Raji (cell line): ENCODE results near the gene ACTR6.

Source experiments
- POLR2A ChIP-seq: IDR thresholded peaks from 2 replicates; pipeline ENCODE4 v1.6.1; 2011; ENCODE audit warnings: low read depth, low read length, control low read depth; ENCODE audit not compliant: insufficient read depth

ACTR6 gene

DNA sequence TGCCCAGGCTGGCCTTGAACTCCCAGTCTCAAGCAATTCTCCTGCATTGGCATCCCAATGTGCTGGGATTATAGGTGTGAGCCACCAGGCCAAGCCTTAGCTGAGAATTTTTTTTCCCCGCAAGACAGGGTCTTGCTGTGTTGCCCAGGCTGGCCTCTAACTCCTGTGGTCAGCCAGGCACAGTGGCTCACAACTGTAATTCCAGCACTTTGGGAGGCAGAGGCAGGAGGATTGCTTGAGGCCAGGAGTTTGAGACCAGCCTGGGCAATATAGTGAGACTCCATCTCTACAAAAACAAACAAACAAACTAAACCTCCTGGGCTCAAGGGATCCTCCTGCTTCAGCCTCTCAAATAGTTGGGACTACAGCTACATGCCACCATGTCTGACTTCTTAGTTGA is 39.0 kb downstream of the ACTR6 start:
- TF ChIP-seq POLR2A, result no peak

DNA sequence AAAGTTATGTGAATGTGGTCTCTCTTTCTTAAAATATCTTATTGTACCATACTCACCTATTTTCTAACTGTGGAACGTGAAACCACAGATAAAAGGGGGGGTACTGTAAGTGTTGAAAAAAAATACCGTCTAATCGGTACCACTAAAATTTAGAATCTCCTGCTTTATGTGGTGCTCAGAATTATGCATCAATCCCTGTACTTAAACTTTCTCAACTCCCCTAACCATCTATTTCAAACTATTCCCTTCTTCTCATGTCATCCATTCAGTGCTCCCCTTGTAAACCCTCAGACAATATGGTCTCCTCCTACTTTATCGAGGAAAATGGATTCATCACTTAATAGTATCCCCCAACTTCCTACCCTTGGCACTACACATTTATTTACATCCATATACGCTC is 42.5 kb downstream of the ACTR6 start:
- no peak for TF ChIP-seq POLR2A

DNA sequence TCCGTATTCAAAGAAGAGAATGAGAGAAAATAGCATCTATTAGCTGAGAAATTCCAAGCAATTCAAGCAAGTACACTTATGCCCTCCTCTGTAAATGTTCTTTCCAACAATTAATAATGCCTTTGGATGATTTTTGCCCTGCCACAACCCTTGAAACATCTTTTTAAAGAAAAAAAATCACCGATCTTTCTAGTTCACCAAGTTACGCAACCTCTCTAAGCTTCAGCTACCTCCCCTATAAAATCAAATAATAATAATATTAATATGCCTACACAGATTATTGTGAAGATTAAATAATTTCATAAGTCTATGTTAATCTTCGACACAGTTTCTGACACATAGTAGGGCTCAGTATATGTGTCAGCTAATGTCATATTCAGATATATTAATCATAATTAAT is 47.1 kb downstream of the ACTR6 start:
- TF ChIP-seq POLR2A, result no peak

DNA sequence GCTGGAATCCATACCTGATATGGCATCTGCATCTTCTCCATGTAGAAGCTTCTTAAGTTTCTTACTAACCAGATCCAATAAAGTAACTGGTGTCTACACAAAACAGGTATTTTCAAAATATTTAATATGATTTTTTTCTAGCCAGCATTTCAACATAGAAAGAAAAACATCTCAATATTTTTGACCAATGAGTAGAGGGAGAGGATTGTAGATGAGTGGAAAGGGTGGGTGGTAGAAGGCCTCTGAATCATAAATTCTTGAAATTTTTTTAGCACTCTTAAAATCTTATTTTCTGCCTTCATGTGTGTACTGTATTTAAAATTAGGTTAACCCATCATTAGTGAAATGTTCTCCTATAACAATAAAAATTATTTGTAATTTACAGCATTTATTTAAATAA is 48.3 kb downstream of the ACTR6 start:
- TF ChIP-seq POLR2A, result no peak

DNA sequence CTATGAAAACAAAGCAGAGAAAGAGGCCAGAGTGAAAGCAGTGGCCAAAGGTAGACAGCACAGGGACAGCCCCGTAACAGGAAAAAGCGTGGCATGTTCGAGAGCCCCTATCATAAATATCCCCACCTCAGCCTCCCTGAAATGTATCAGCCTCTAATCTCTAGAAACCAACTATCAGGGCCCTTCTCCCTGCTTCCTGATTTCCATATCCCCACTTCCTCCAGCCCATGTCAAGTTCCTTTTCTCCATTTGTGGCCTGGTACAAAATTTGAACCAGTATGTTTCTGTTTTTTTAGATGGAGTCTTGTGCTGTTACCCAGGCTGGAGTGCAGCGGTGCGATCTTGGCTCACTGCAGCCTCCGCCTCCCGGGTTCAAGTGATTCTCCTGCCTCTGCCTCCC is 49.3 kb downstream of the ACTR6 start:
- TF ChIP-seq POLR2A, result no peak

DNA sequence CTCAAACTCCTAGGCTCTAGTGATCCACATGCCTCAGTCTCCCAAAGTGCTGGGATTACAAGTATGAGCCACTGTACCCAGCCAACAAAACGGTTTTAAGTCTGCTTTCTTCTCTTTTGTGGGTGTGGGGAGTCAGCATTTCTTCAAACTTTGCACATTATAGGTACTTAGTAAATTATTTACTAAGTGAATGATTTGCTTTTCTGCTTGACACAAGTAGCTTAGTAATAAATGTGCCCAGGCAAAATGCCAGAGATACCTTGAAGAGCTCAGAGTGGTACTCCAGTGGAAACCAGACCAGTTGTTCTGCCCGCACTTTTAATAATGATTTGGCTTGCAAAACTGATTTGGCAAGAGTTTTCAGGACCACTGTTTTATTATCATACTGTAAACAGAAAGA is 51.3 kb downstream of the ACTR6 start:
- TF ChIP-seq POLR2A, result no peak

DNA sequence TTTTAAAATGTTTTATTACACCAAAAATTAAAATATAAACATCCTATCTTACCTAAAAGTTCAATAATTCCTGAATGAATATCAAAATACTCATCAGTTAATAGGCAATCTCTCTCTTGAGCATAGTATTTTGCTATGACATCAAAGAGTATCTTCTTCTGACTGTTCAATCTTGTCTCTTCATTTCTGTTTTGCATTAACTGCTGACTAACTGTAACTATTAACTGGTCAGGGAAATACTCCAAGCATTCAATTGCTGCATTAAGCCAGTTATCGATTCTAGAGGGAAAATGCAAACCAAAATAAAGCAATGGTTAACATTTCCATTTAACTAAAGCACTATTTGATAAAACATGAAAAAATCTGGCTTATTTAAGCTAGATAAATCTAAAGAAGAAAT is 52.8 kb downstream of the ACTR6 start:
- no peak for TF ChIP-seq POLR2A

DNA sequence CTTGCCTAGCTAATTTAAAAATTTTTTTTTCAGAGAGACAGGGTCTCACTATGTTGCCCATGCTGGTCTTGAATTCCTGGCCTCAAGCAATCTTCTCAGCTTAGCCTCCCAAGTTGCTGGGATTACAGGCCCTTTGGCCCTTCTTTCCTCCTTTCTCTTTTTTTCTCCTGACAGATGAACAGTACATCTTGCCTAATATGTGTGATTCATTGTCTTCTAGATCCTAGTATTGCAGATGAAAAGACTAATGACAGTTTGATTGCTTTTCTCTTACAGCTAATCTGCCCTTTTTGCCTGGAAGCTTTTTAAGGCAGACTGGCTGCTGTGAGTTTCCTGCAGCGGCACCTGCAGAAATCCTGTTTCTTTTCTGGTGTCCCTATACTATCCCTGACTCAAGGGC is 54.3 kb downstream of the ACTR6 start:
- no peak for TF ChIP-seq POLR2A

DNA sequence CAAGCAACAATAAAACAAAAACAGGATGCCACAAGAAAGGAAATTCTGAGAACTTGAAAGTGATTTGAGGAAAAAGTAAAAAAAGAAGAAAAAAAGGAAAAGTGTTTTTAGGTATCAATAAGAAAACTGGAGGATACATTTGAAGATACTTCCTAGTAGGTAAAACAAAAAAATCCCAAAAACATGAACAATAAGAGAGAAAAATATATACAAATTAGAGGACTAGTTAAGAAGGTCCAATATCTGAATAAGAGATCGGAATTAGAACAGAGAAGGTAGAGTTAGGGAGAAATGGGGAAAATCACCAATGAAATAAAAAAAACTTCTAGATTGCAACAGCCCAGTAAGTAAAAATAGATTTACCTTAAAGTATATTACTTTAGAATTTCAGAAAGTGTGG is 57.5 kb downstream of the ACTR6 start:
- TF ChIP-seq POLR2A, result no peak

DNA sequence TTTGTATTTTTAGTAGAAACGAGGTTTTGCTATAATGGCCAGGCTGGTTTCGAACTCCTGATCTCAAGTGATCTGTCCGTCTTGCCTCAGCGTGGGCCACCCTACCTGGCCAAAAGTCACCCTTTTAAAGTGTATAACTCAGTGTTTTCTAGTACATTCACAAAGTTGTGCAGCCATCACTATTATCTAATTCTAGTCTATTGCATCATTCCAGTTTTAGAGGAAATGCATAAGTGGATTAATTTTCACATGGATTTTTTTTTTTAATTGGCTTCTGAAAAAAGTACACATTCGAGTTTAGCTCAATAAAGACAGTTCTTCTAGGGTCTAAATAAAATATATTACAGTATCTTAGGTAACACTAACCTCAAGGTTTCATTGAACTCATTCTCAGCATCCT is 62.5 kb downstream of the ACTR6 start:
- TF ChIP-seq POLR2A, result no peak

DNA sequence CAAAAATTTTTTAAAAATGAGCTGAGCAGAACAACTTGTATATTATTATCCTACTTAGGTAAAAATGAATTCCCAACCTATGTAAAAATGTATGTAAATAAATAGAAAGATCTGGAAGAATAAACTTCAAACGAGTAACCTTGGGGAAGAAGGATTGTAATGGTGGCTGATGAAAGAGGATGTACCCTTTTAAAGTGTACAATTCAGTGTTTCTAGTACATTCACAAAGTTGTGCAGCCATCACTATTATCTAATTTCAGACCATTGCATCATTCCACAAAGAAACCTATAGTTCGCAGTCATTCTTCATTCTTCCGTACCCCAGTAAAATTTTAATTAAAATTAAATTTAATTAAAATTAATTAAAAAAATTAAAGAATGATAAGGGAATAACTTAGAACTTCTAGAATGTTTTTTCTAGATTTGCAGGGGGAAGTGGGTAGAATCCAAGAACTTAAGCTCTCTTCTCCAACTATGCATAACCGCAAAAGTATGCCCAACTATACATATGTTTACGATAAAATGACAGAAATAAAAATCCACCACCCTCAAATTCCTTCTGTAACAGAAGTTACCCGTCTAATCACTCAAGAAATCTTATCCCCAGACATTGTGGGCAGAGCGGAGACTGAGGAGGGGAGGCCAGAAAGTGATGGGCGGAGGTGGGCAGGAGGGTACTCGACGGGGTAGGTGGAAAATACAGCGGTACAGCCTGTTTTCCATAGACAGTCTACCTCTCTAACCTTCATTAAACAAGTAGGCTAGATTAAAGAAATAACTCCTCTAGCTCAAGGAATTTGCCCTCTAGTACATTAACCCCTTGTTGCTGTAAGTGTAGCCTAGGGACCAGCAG is 65.3 kb downstream of the ACTR6 start:
- TF ChIP-seq POLR2A, result no peak

DNA sequence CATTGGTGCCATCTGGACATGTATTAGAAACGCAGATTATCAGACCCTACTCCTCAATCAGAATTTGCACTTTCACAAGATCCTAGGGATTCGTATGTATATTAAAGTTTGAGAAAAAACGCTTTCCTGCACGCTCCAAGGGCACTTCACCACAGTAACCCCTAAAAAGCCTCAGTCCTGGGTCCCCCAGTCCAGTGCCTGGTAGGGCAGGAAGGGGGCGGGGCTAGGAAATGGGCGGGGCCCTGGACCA is 65.9 kb downstream of the ACTR6 start:
- TF ChIP-seq POLR2A, result no peak

DNA sequence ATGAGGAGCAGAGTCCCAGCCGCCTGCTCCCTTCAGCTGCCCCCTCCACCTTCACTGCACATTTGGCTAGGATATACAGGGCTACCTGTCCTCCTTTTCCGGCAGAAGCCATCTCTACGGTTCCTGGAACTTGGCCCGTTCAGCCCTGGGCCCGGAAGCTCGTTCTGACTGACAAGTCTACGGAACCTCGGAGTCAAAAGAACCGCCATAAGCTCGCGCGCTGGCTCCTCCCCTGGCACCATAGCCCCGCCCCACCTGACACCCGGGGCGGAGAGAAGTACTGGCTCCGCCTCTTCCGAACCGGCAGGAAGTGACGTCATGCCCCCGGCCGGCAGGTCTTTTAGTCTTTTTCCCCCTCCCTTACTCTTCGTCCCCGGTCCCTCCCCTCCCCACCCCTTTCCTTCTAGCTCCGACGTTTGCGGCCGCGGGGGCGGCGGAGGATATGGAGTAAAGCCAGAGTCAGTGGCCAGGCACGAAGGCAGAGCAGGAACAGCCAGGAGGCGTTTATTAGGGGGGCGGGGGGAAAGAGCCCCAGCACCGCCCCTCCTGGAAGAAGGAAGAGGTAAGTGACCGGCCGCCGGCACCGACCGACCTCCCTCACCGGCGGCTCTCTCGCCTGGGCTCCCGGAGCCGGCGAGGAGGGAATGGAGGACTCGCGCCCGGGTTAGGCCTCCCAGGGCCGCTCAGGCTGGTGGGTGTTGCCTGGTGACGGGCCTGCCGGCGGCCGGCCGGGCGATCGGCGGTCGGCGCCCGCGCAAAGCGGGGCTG is 66.4 kb downstream of the ACTR6 start, which contains the start of the genes DEPDC4 and SCYL2:
Gene DEPDC4, minus strand, starts transcription at position 245 of the 768 bp plus-strand sequence. Its CDS starts 3 bp downstream, at position 242.
Gene SCYL2, plus strand, starts transcription at position 343 of the 768 bp plus-strand sequence. CDS start 15,794 bp downstream, outside the sequence.
- TF ChIP-seq POLR2A, result peak; percentile 75

DNA sequence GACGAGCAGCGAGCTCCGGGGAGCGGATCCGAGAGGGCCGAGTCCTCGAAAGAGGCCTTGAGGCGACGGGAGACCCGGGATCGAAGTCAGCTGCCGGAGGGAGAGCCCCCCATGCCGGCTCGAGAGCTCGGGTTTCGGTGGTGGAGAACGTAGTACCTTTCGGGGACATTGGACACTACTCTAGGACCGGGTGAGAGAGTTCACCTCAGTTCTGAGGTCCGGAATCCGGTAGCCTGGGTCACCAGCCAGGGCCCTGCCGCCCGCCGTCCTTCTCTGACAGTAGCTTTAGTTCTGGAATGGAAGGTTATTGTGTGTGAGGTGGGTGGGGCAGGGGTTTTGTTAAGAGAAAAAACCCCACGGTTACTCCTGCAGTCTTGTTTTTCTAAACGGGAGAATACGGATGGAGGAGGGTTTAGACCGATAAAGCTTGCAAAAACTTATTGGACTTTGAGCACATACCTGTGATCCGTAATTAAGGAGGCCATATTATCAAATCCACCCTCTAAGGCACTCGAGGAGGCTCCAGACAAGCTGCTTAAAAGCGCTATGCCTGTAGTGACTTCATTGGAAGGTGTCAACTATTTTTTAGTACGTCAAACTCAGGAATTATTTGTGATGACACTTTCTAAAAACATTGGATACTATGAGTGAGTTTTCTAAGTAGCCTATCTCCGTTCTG is 67.1 kb downstream of the ACTR6 start:
- no peak for TF ChIP-seq POLR2A

DNA sequence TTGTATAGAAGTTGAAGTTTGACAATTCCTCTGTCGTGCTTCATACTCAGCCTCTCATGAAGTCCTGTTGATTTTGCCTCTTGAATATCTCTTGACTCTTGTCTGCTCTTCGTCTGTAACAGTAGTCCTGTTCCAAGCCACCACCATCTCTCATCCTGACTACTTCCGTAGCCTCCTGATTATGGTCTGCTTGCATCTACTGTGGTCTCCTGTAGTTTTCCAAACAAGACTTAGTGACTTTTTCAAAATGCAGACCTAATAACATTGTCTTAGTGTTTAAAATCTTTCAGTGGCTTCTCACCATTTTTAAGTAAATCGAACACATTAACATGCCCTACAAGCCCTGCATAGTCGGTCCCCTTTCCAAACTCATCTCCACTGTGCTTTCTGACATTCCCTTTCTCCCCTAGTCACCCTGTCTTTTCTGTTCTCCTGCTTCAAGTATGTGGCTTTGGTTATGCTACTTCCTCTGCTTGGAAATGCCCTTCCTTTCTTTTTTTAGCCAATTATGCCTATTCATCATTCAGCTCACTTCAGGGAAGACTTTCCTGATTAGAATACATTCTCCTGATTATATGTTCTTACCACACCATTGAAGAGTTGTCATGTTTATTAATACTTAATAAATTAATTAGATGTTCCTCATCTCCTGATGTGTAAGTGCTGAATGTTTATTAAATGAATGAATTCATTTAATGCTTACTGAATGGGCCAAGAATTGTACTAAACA is 68.4 kb downstream of the ACTR6 start:
- TF ChIP-seq POLR2A, result no peak

DNA sequence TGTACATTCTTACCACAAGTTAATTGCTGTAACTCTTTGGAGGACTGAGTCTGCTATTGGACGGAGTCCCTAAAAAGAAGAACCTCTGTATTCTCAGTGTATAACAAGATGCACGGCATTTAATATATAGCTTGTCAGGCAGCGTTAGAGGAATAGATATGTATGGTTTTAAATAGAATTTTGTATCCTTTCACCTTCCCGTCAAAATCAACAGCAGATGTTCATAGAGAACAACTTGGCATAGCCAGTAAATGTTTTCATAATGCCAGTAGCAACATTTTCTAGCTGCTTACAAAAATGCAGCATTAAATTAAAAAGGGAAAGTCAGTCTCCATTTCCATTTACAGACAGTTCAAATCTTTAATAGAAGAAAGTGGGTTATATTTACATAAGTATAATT is 73.2 kb downstream of the ACTR6 start:
- no peak for TF ChIP-seq POLR2A
